ENCODE data around the gene ADGRB3.

ADGRB3 gene

GRCh38 chr6:69069881-69070280 lies 434.8 kb downstream of the ADGRB3 start:
- no peak overlapping the region for H3K9ac ChIP-seq
- H3K27me3 ChIP-seq (ENCODE audit: control insufficient read depth, insufficient read depth, low read length): no peaks in the 10 kb centered on the region
- H2AFZ ChIP-seq: no peak overlapping the region
- no peak for TF ChIP-seq CTCF (IDR thresholded peaks at IDR 0.05)
- H3K4me3 ChIP-seq (ENCODE audit: low read depth, low read length): no peak overlapping the region
- no peak overlapping the region for H3K4me2 ChIP-seq (ENCODE audit: low read length)
- no peaks in the 10 kb centered on the region for H3K9me3 ChIP-seq (ENCODE audit: control insufficient read depth, low read length)
- no peaks in the 10 kb centered on the region for H3K79me2 ChIP-seq
- no peaks in the 10 kb centered on the region for H3K36me3 ChIP-seq (ENCODE audit: control insufficient read depth, insufficient read depth, low read length)
- no peaks in the 10 kb centered on the region for H3K4me1 ChIP-seq
- no peak overlapping the region for H3K27ac ChIP-seq

GRCh38 chr6:69072796-69073195 lies 437.7 kb downstream of the ADGRB3 start:
- no peak for TF ChIP-seq CTCF (IDR thresholded peaks at IDR 0.05)
- H3K79me2 ChIP-seq: no peaks in the 10 kb centered on the region

GRCh38 chr6:69084746-69085335 lies 449.8 kb downstream of the ADGRB3 start:
- no peak overlapping the region for H3K27ac ChIP-seq
- TF ChIP-seq CTCF (IDR thresholded peaks at IDR 0.05): no peak
- H2AFZ ChIP-seq: no peak overlapping the region
- H3K4me2 ChIP-seq (ENCODE audit: low read length): no peak overlapping the region
- no peaks in the 10 kb centered on the region for H3K9me3 ChIP-seq (ENCODE audit: control insufficient read depth, low read length)
- no peak overlapping the region for H3K4me3 ChIP-seq (ENCODE audit: low read depth, low read length)
- no peaks in the 10 kb centered on the region for H3K36me3 ChIP-seq (ENCODE audit: control insufficient read depth, insufficient read depth, low read length)
- H3K9ac ChIP-seq: no peak overlapping the region
- H3K79me2 ChIP-seq: no peaks in the 10 kb centered on the region
- H3K4me1 ChIP-seq: no peaks in the 10 kb centered on the region
- H3K27me3 ChIP-seq (ENCODE audit: control insufficient read depth, insufficient read depth, low read length): no peaks in the 10 kb centered on the region

More at GRCh38 chr6:69072796-69073195, 437.7 kb downstream of the ADGRB3 start:
- Histone ChIP-seq H3K4me2 (ENCODE audit: low read length) (no peak overlapping the region), H2AFZ (no peak overlapping the region), H3K27ac (no peak overlapping the region), H3K27me3 (ENCODE audit: control insufficient read depth, insufficient read depth, low read length) (no peaks in the 10 kb centered on the region), H3K4me1 (no peaks in the 10 kb centered on the region), H3K36me3 (ENCODE audit: control insufficient read depth, insufficient read depth, low read length) (no peaks in the 10 kb centered on the region), H3K9ac (no peak overlapping the region), H3K9me3 (ENCODE audit: control insufficient read depth, low read length) (no peaks in the 10 kb centered on the region), H3K4me3 (ENCODE audit: low read depth, low read length) (no peak overlapping the region)

- H3K27ac ChIP-seq: no peak overlapping the region
- H2AFZ ChIP-seq: no peak overlapping the region
- TF ChIP-seq CTCF (IDR thresholded peaks at IDR 0.05): no peak
Observed at GRCh38 chr6:69086689-69087088, 451.6 kb downstream of the ADGRB3 start.

GRCh38 chr6:69089539-69089938 lies 454.5 kb downstream of the ADGRB3 start:
- no peaks in the 10 kb centered on the region for H3K4me1 ChIP-seq
- no peak overlapping the region for H3K9ac ChIP-seq
- no peak for TF ChIP-seq CTCF (IDR thresholded peaks at IDR 0.05)
- H2AFZ ChIP-seq: no peak overlapping the region
- no peaks in the 10 kb centered on the region for H3K79me2 ChIP-seq
- H3K9me3 ChIP-seq (ENCODE audit: control insufficient read depth, low read length): no peaks in the 10 kb centered on the region
- no peak overlapping the region for H3K27ac ChIP-seq
- no peak overlapping the region for H3K4me2 ChIP-seq (ENCODE audit: low read length)
- no peak overlapping the region for H3K4me3 ChIP-seq (ENCODE audit: low read depth, low read length)
- no peaks in the 10 kb centered on the region for H3K36me3 ChIP-seq (ENCODE audit: control insufficient read depth, insufficient read depth, low read length)
- H3K27me3 ChIP-seq (ENCODE audit: control insufficient read depth, insufficient read depth, low read length): no peaks in the 10 kb centered on the region

More at GRCh38 chr6:69086689-69087088, 451.6 kb downstream of the ADGRB3 start:
- Histone ChIP-seq H3K27me3 (ENCODE audit: control insufficient read depth, insufficient read depth, low read length) (no peaks in the 10 kb centered on the region), H3K36me3 (ENCODE audit: control insufficient read depth, insufficient read depth, low read length) (no peaks in the 10 kb centered on the region), H3K4me2 (ENCODE audit: low read length) (no peak overlapping the region), H3K4me1 (no peaks in the 10 kb centered on the region), H3K9ac (no peak overlapping the region), H3K79me2 (no peaks in the 10 kb centered on the region), H3K9me3 (ENCODE audit: control insufficient read depth, low read length) (no peaks in the 10 kb centered on the region), H3K4me3 (ENCODE audit: low read depth, low read length) (no peak overlapping the region)
